K562 (cell line): Measurements from ENCODE around the gene DCUN1D2. TPM values are rescaled to one million over a fixed set of nuclear protein-coding genes. Genes with fewer than 3 reads are reported as not detected.

Experiments used
- ATAC-seq: fragments of 200-7000 bp; cut with Tn5 transposase; 3 replicates; pipeline ENCODE4 v1.9.1; 2020; ENCODE audit warnings: moderate library complexity
- BruUV-seq: library from RNA; stranded (reverse); fragments of 400-500 nt; replicated peaks from 2 replicates; lab custom pipeline; 2021; lab: Mats Ljungman, UMichigan
- CTCF ChIA-PET: fragments of 300-600 bp; formaldehyde crosslinking; extraction: SDS; loops from one replicate; lab custom pipeline; 2021; ENCODE audit warnings: low intra/inter-chr PET ratio; lab: Yijun Ruan, JAX
- POLR2A ChIA-PET: fragments of 300-600, 350-650 bp; sonication (Branson Sonifier 250); formaldehyde crosslinking; extraction: SDS; loops from one replicate; lab custom pipeline; 2021; ENCODE audit warnings: antibody characterized with exemption, inconsistent platforms; lab: Yijun Ruan, JAX
- DNase-seq, 4 experiments: peaks; one replicate each; pipeline versions ENCODE4 v3.0.0 to v3.0.0-alpha.2; 2011 to 2018; ENCODE audit warnings: low spot score in 3 of 4, mixed read lengths in 3 of 4; ENCODE audit errors: extremely low read depth in 1 of 4
- FAIRE-seq: peaks from 2 replicates; lab custom pipeline; 2011; peaks lifted over from hg19 to GRCh38; lab: Jason Lieb, UNC
- H2AFZ ChIP-seq: 2 replicates; pipeline ENCODE4 v1.6.0; 2011; ENCODE audit warnings: low read depth, low read length, control low read depth, inconsistent platforms
- H3K27ac ChIP-seq: fragments of 200-600 bp; 3 replicates; pipeline ENCODE4 v1.8.0; 2011; ENCODE audit warnings: low read depth, mild to moderate bottlenecking, control low read depth, inconsistent platforms, low read length, moderate library complexity, mixed read lengths; ENCODE audit errors: extremely low read depth
- H3K27me3 ChIP-seq, 2 experiments: fragments of 300-600 bp in 1 of 2; 2 replicates in 1 of 2; 3 replicates in 1 of 2; pipeline versions ENCODE4 v1.6.0 to v1.8.0; 2011; ENCODE audit warnings: inconsistent platforms in 2 of 2, low read length in 2 of 2, mild to moderate bottlenecking in 1 of 2, mixed read lengths in 1 of 2, moderate library complexity in 1 of 2; ENCODE audit not compliant: control insufficient read depth in 2 of 2, insufficient read depth in 2 of 2
- H3K36me3 ChIP-seq: fragments of 300-600 bp; 3 replicates; pipeline ENCODE4 v1.8.0; 2011; ENCODE audit warnings: mild to moderate bottlenecking, low read length, inconsistent platforms; ENCODE audit not compliant: control insufficient read depth, insufficient read depth
- H3K4me1 ChIP-seq, 2 experiments: fragments of 200-600 bp in 1 of 2; replicated peaks in 1 of 2; 2 replicates in 1 of 2; 3 replicates in 1 of 2; pipeline versions ENCODE4 v1.5.1 to v1.8.0; 2011; ENCODE audit warnings: inconsistent platforms in 2 of 2, low read length in 2 of 2, mild to moderate bottlenecking in 1 of 2, mixed read lengths in 1 of 2, moderate library complexity in 1 of 2; ENCODE audit not compliant: control insufficient read depth in 2 of 2, insufficient read depth in 2 of 2
- H3K4me2 ChIP-seq: 2 replicates; pipeline ENCODE4 v1.6.1; 2011; ENCODE audit warnings: low read length, control low read depth, inconsistent platforms, mixed read lengths; ENCODE audit not compliant: insufficient read depth
- H3K4me3 ChIP-seq: fragments of 200-600 bp; sonication (generic), shearing (Covaris generic); 2 replicates; pipeline ENCODE4 v1.5.1; 2016; ENCODE audit warnings: control low read depth, inconsistent platforms
- H3K79me2 ChIP-seq: fragments of 200-600 bp; 3 replicates; pipeline ENCODE4 v1.8.0; 2011; ENCODE audit warnings: low read length, inconsistent platforms; ENCODE audit not compliant: control insufficient read depth, insufficient read depth
- H3K9ac ChIP-seq, 2 experiments: 2 replicates each; pipeline versions ENCODE4 v1.6.0 to v1.6.1; 2011; ENCODE audit warnings: low read depth in 2 of 2, low read length in 2 of 2, control low read depth in 1 of 2, inconsistent platforms in 1 of 2, mild to moderate bottlenecking in 1 of 2, mixed read lengths in 1 of 2; ENCODE audit not compliant: insufficient read depth in 1 of 2
- H3K9me1 ChIP-seq: one replicate; pipeline ENCODE4 v1.6.0; 2011; ENCODE audit warnings: inconsistent platforms, mild to moderate bottlenecking, low read length, moderate library complexity; ENCODE audit not compliant: control insufficient read depth, insufficient read depth
- H3K9me3 ChIP-seq: replicated peaks from 2 replicates; pipeline ENCODE4 v1.5.1; 2011; ENCODE audit warnings: low read depth, low read length, inconsistent platforms; ENCODE audit not compliant: control insufficient read depth, insufficient read depth
- H4K20me1 ChIP-seq: replicated peaks from 2 replicates; pipeline ENCODE4 v1.6.1; 2011; ENCODE audit warnings: low read length, inconsistent platforms, mixed read lengths; ENCODE audit not compliant: control insufficient read depth, insufficient read depth
- BHLHE40 ChIP-seq: IDR thresholded peaks from 2 replicates; pipeline ENCODE4 v1.6.1; 2011; ENCODE audit warnings: low read length, improper control_type of control experiment
- CEBPG ChIP-seq, 3 experiments: fragments of 200-800 bp in 1 of 3; sonication (Bioruptor generic) in 1 of 3; sonication (generic) in 1 of 3; formaldehyde crosslinking in 1 of 3; IDR thresholded peaks in 2 of 3; conservative IDR thresholded peaks in 1 of 3; 2 replicates each; pipeline versions ENCODE4 v1.6.1 to v1.8.0; 2016 to 2022; ENCODE audit warnings: missing compliant biosample characterization in 2 of 3, missing genetic modification characterization in 2 of 3, mild to moderate bottlenecking in 1 of 3, missing genetic modification reagents in 1 of 3
- FOSL1 ChIP-seq: fragments of 200-800 bp; sonication (Bioruptor generic); conservative IDR thresholded peaks from 2 replicates; pipeline ENCODE4 v1.6.1; 2016; ENCODE audit warnings: missing genetic modification characterization, missing compliant biosample characterization
- JUN ChIP-seq, 2 experiments: sonication (generic) in 1 of 2; formaldehyde crosslinking in 1 of 2; IDR thresholded peaks; 2 replicates each; pipeline versions ENCODE4 v1.6.1 to v1.8.0; 2012 to 2022; ENCODE audit warnings: borderline replicate concordance in 2 of 2, mild to moderate bottlenecking in 2 of 2, improper control_type of control experiment in 1 of 2, low read depth in 1 of 2, low read length in 1 of 2, missing genetic modification reagents in 1 of 2
- JUND ChIP-seq, 2 experiments: IDR thresholded peaks; 2 replicates in 1 of 2; 3 replicates in 1 of 2; pipeline ENCODE4 v1.6.1; 2011; ENCODE audit warnings: borderline replicate concordance in 2 of 2, low read depth in 2 of 2, low read length in 2 of 2, improper control_type of control experiment in 1 of 2, missing biosample characterization in 1 of 2, missing genetic modification characterization in 1 of 2, missing genetic modification reagents in 1 of 2
- ZBTB5 ChIP-seq: fragments of 450-650 bp; IDR thresholded peaks from 2 replicates; pipeline ENCODE4 v1.6.1; 2017; ENCODE audit warnings: antibody characterized with exemption
- WGBS: fragments of 100-300 bp; shearing (Covaris generic); methylation state at CpG from one replicate; pipeline ENCODE4 v1.1.6; 2016; ENCODE audit warnings: low coverage, mixed read lengths; ENCODE audit not compliant: insufficient coverage; ENCODE audit errors: missing lambda C conversion rate; 5-methylcytosine and 5-hydroxymethylcytosine counted together
- in situ Hi-C: fragments of 300-500 bp; cut with MboI; formaldehyde crosslinking; loops from 4 replicates; pipeline ENCODE4 v1.15.0; 2018; ENCODE audit warnings: inconsistent platforms, mixed read lengths
- intact Hi-C: fragments of 100-400 bp; cut with micrococcal nuclease; formaldehyde crosslinking; loops from 2 replicates; pipeline ENCODE4 v1.14.2; 2022
- polyA plus RNA-seq, 8 experiments: library from polyadenylated mRNA; depleted of rRNA in 4 of 8; stranded (reverse) in 5 of 8; unstranded in 3 of 8; fragments of >200 nt; fragmentation: Nextera tagmentation in 2 of 8; fragmentation: Illumina TruSeq in 1 of 8; extraction: Ambion mirVana in 2 of 8; extraction: Trizol in 1 of 8; gene quantifications; 2 replicates each; pipeline versions ENCODE4 v1.2.1 to v1.2.3, GENCODE V29; 2011 to 2014; ENCODE audit warnings: inconsistent platforms in 1 of 8, missing spikeins in 1 of 8
- total RNA-seq, 7 experiments: library from RNA; depleted of rRNA in 6 of 7; stranded (reverse); fragments of >200 nt in 6 of 7; fragmentation: Illumina TruSeq in 2 of 7; extraction: Trizol in 2 of 7; gene quantifications; 2 replicates each; pipeline versions ENCODE4 v1.2.1 to v1.2.3, GENCODE V29; 2011 to 2021; ENCODE audit warnings: low replicate concordance in 1 of 7
- TF ChIP-seq, protein P1 (sequence below), 2 experiments: fragments of 450-650 bp in 1 of 2; sonication (generic) in 1 of 2; formaldehyde crosslinking in 1 of 2; IDR thresholded peaks in 1 of 2; conservative IDR thresholded peaks in 1 of 2; 2 replicates each; pipeline versions ENCODE4 v1.6.1 to v1.8.1; 2016 to 2023; ENCODE audit warnings: mild to moderate bottlenecking in 2 of 2, moderate library complexity in 2 of 2, inconsistent platforms in 1 of 2, missing genetic modification reagents in 1 of 2

DCUN1D2 gene
- total and polyA plus RNA-seq, 9 of the 15 experiments (the other 6 are each of a cell fraction or from before 2014, with no cell fraction given): 2.1 to 16.8 (median 11.1) TPM

GRCh38 chr13:113410472-113411201, 79.9 kb downstream of the DCUN1D2 start:
- H3K79me2 ChIP-seq: no peaks in the 10 kb centered on the region
- 4% methylated on average over 18 of the region's 34 CpGs for WGBS
- ChIA-PET POLR2A (no interaction called here), CTCF (no interaction called here)
- no peak overlapping the region for H2AFZ ChIP-seq
- no peak overlapping the region for H3K27ac ChIP-seq
- no peak for FAIRE-seq
- peak; percentile 38 for ATAC-seq
- peaks cover 26 to 60% of the 10 kb centered on the region in 2 experiments for H3K27me3 ChIP-seq
- H3K4me1 ChIP-seq: peaks cover 0 to 29% of the 10 kb centered on the region in 2 experiments; a peak in 2 of 5 replicates
- H4K20me1 ChIP-seq: no peaks in the 10 kb centered on the region; the same call in 1 of the 2 replicates
- in situ Hi-C loops (no loop called here), intact Hi-C loops (no loop called here)
- no TSS peak for BruUV-seq
- H3K4me3 ChIP-seq: no peak overlapping the region
- no peak overlapping the region for H3K4me2 ChIP-seq
- DNase-seq: no peak
- no peaks in the 10 kb centered on the region for H3K36me3 ChIP-seq
- H3K9ac ChIP-seq: no peak overlapping the region
- H3K9me1 ChIP-seq: no peaks in the 10 kb centered on the region
- H3K9me3 ChIP-seq: no peaks in the 10 kb centered on the region
- 0 out of 2 replicates have a peak, but pooled peaks have one; percentile 2 for TF ChIP-seq BHLHE40
- TF ChIP-seq, protein P1, sequence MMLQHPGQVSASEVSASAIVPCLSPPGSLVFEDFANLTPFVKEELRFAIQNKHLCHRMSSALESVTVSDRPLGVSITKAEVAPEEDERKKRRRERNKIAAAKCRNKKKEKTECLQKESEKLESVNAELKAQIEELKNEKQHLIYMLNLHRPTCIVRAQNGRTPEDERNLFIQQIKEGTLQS (IDR thresholded peaks at IDR 0.05): peak; percentile 63
- TF ChIP-seq, protein P1 (CRISPR knock-in tag; conservative IDR thresholded peaks at IDR 0.05): no peak
- no peak for TF ChIP-seq ZBTB5
- no peak for TF ChIP-seq CEBPG (CRISPR knock-in tag; IDR thresholded peaks at IDR 0.05)
- TF ChIP-seq CEBPG (tag; conservative IDR thresholded peaks at IDR 0.05 in 1 of 2, IDR thresholded peaks at IDR 0.05 in 1 of 2): no peak
- TF ChIP-seq JUN (IDR thresholded peaks at IDR 0.05; ENCODE audit: borderline replicate concordance, low read depth, low read length): peak; percentile 37; the same call in 1 of the 2 replicates
- no peak for TF ChIP-seq JUN (CRISPR knock-in tag; IDR thresholded peaks at IDR 0.05; ENCODE audit: borderline replicate concordance)
- TF ChIP-seq JUND (IDR thresholded peaks at IDR 0.05; ENCODE audit: borderline replicate concordance, low read depth, low read length): peak; percentile 29; the same call in 1 of the 2 replicates
- no peak for TF ChIP-seq JUND (tag; IDR thresholded peaks at IDR 0.05; ENCODE audit: borderline replicate concordance, low read depth, low read length)
- peak; percentile 89 for TF ChIP-seq FOSL1 (tag)
